HEK293 (cell line): ENCODE data around the gene AKT1.

Source experiments
- ELK4 ChIP-seq: IDR thresholded peaks from 2 replicates; pipeline ENCODE4 v1.6.1; 2011; ENCODE audit warnings: mild to moderate bottlenecking, low read depth, low read length, borderline replicate concordance
- INSM2 ChIP-seq: fragments of 450-650 bp; formaldehyde crosslinking; IDR thresholded peaks from 2 replicates; pipeline ENCODE4 v1.5.1; 2016; ENCODE audit warnings: missing biosample characterization, missing genetic modification characterization
- KLF16 ChIP-seq: fragments of 450-650 bp; formaldehyde crosslinking; IDR thresholded peaks from 2 replicates; pipeline ENCODE4 v1.5.1; 2017; ENCODE audit warnings: missing biosample characterization, missing genetic modification characterization
- PRDM1 ChIP-seq: fragments of 450-650 bp; formaldehyde crosslinking; IDR thresholded peaks from 2 replicates; pipeline ENCODE4; 2016; ENCODE audit warnings: missing biosample characterization, missing genetic modification characterization
- SCRT2 ChIP-seq: fragments of 450-650 bp; formaldehyde crosslinking; IDR thresholded peaks from 2 replicates; pipeline ENCODE4 v1.5.1; 2016; ENCODE audit warnings: missing biosample characterization, missing genetic modification characterization
- SP7 ChIP-seq: fragments of 450-650 bp; formaldehyde crosslinking; IDR thresholded peaks from 2 replicates; pipeline ENCODE4 v1.5.1; 2016; ENCODE audit warnings: missing biosample characterization, missing genetic modification characterization
- YY1 ChIP-seq: fragments of 450-650 bp; formaldehyde crosslinking; IDR thresholded peaks from 2 replicates; pipeline ENCODE4 v1.5.1; 2018; ENCODE audit warnings: missing biosample characterization, missing genetic modification characterization
- ZNF148 ChIP-seq: fragments of 450-650 bp; formaldehyde crosslinking; IDR thresholded peaks from 2 replicates; pipeline ENCODE4 v1.5.0; 2017; ENCODE audit warnings: missing biosample characterization, missing genetic modification characterization, borderline replicate concordance
- ZNF157 ChIP-seq: fragments of 450-650 bp; formaldehyde crosslinking; IDR thresholded peaks from 2 replicates; pipeline ENCODE4 v1.5.1; 2016; ENCODE audit warnings: missing biosample characterization, missing genetic modification characterization
- ZNF16 ChIP-seq: fragments of 450-650 bp; formaldehyde crosslinking; IDR thresholded peaks from 2 replicates; pipeline ENCODE4 v1.5.1; 2016; ENCODE audit warnings: low read depth, missing biosample characterization, missing genetic modification characterization
- ZNF175 ChIP-seq: fragments of 450-650 bp; formaldehyde crosslinking; IDR thresholded peaks from 2 replicates; pipeline ENCODE4 v1.5.1; 2016; ENCODE audit warnings: missing biosample characterization, missing genetic modification characterization
- ZNF311 ChIP-seq: fragments of 450-650 bp; formaldehyde crosslinking; IDR thresholded peaks from 2 replicates; pipeline ENCODE4 v1.5.1; 2017; ENCODE audit warnings: missing biosample characterization, missing genetic modification characterization, borderline replicate concordance
- ZNF341 ChIP-seq: fragments of 450-650 bp; formaldehyde crosslinking; IDR thresholded peaks from 2 replicates; pipeline ENCODE4; 2016; ENCODE audit warnings: low read depth, missing biosample characterization, missing genetic modification characterization
- ZNF366 ChIP-seq: fragments of 450-650 bp; formaldehyde crosslinking; conservative IDR thresholded peaks from 2 replicates; pipeline ENCODE4 v1.5.1; 2016; ENCODE audit warnings: missing biosample characterization, missing genetic modification characterization
- ZNF394 ChIP-seq: fragments of 450-650 bp; formaldehyde crosslinking; IDR thresholded peaks from 2 replicates; pipeline ENCODE4 v1.5.1; 2016; ENCODE audit warnings: missing biosample characterization, missing genetic modification characterization, mild to moderate bottlenecking, moderate library complexity, borderline replicate concordance
- ZNF518A ChIP-seq: fragments of 450-650 bp; formaldehyde crosslinking; conservative IDR thresholded peaks from 2 replicates; pipeline ENCODE4 v1.5.1; 2016; ENCODE audit warnings: low read depth, missing biosample characterization, missing genetic modification characterization
- ZSCAN16 ChIP-seq: fragments of 450-650 bp; formaldehyde crosslinking; IDR thresholded peaks from 2 replicates; pipeline ENCODE4 v1.5.1; 2016; ENCODE audit warnings: missing biosample characterization, missing genetic modification characterization
- ZSCAN30 ChIP-seq: fragments of 450-650 bp; IDR thresholded peaks from 2 replicates; pipeline ENCODE4 v1.5.1; 2018; ENCODE audit warnings: missing biosample characterization, mild to moderate bottlenecking, missing genetic modification characterization, moderate library complexity
- ZSCAN5A ChIP-seq: fragments of 450-650 bp; formaldehyde crosslinking; IDR thresholded peaks from 2 replicates; pipeline ENCODE4 v1.5.1; 2016; ENCODE audit warnings: missing biosample characterization, missing genetic modification characterization

AKT1 gene

GRCh38 chr14:104805326-104805678 lies 9.8 kb upstream of the AKT1 start (continued):
- TF ChIP-seq ZNF518A (tag by site-specific recombination) (no peak), ZNF157 (tag by site-specific recombination) (no peak), ZNF366 (tag by site-specific recombination) (peak; percentile 67; the same call in 1 of the 2 replicates), ELK4 (no peak), KLF16 (no peak; the same call in 1 of the 2 replicates), SCRT2 (tag by site-specific recombination) (peak; percentile 70), ZNF394 (no peak), ZNF341 (tag by site-specific recombination) (no peak), SP7 (tag by site-specific recombination) (peak; percentile 88), PRDM1 (no peak), ZSCAN30 (tag by site-specific recombination) (no peak), INSM2 (peak; percentile 66; the same call in 1 of the 2 replicates), ZNF148 (tag by site-specific recombination) (no peak), ZNF311 (tag by site-specific recombination) (no peak), ZSCAN16 (tag by site-specific recombination) (no peak), ZSCAN5A (tag by site-specific recombination) (no peak), YY1 (tag by site-specific recombination) (no peak), ZNF16 (tag by site-specific recombination) (no peak), ZNF175 (tag by site-specific recombination) (no peak)
